ENCODE results near the gene CNGA3.
"Not testable (repeated sequence)": the region's sequence is repeated elsewhere in the genome, so short reads cannot be mapped to it uniquely, and the experiment has no call there.

The CNGA3 gene

DNA sequence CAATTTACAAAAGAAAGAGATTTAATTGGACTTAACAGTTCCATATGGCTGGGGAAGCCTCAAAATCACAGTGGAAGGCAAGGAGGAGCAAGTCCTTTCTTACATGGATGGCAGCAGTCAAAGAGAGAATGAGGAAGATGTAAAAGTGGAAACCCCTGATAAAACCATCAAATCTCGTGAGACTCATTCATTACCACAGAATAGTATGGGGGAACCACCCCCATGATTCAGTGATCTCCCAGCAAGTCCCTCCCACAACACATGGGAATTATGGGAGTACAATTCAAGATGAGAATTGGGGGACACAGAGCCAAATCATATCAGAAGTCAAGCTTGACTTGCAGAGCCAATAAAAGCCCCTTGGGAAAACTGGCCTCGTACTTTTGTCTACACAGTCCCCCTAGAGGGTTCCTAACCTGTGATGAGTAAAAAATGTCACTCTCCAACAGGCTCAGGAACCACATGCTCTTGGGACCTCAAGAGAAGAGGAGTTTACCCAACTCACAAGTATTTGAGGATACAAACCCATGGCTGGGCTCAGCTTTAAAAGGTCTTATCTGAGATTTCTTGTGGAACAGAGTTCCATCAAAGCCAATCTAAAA lies 87.2 kb downstream of the CNGA3 start:
- in situ Hi-C loops (cut with MboI; ENCODE audit: low sequenced_read_pairs) = no loop called here

DNA sequence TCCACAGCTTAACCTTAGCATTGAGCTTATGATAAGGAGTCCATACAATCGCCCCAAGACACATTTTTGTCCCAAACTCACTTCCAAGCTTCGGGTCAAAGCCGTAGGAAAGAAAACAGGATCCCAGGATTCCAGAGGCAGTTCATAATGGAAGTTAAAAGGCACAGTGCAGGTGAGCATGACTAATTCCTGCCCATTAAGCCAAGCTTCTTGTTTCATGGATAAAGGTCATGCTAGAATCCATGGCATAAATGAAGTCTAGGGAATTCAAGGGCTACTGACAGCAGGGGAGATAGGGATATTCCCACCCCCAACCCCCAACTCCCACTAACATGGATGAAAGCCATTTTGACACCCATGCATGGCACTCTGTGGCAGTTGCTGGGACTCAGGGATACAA lies 88.2 kb downstream of the CNGA3 start:
- in situ Hi-C loops (cut with MboI; ENCODE audit: low sequenced_read_pairs) = no loop called here

DNA sequence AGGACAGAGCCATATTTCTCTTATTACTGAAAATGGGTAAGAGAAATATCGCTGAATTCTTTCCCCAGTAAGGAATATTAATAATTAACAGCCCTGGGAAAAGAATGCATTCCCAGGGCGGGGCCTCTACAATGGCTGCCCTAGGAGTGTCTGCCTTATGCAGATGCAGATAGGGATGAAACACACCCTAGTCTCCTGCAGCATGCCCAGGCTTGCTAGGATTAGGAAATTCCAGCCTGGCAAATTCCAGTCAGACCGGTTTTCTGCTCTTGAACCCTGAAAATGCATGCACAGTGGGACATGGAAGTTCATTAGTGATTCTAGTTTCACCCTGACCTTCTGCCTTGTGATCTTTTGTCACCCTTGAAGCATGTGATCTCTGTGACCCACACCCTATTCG lies 89.4 kb downstream of the CNGA3 start:
- in situ Hi-C loops (cut with MboI; ENCODE audit: low sequenced_read_pairs) = not testable (repeated sequence)

DNA sequence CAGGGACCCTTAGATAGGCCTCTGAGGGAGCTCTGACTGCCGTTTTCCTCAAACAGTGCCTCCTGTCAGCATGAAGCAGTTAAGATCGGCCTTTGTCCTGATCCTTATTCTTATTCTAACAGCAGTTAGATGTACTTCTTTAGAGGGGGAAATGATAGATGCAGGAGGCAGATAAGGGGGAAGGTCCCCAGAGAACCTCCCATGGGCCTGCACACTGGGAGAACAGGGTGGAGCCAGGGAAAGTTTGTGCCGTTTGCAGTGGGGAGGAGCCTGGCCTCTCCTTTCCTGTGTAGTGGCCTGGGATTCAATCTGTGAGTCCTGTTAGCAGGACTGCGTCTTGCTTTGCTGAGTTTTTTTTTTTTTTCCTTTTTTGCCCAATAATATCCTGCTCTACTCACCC lies 90.5 kb downstream of the CNGA3 start:
- in situ Hi-C loops (cut with MboI; ENCODE audit: low sequenced_read_pairs) = no loop called here

DNA sequence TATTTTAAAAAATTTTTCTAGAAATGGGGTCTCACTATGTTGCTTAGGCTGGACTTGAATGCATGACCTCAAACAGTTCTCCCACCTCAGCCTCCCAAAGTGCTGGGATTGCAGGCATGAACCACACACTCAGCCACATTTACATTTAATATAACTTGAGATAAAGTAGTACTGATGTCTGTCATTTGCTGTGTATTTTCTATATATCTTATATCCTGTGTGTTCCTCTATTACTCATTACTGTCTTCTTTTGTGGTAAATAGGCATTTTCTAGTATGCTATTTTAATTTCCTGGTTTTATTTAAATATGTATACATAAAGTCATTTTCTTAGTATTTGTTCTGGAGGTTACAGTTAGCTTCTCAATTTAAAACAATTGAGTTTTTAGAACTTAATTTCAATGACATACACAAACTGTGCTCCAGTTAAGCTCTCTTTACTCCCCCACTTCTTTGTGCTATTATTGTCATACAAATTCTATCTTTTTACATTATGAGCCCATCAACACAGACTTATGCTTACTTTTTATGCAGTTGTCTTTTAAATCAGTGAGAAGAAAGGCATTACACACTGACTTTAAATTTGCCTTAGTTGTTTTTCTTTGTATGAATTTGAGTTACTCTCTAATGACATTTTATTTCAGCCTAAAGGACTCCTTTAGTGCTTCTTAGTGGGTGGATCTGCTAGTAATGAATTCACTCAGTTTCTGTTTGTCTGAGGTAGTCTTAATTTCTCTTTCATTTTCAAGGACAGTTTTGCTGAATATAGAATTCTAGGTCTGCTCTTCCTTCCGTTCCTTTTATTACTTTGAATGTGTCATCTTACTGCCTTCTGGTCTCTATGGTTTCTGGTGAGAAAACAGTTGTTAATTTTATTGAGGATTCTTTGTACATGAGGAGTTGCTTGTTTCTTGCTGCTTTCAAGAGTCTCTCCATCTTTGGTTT lies 92.2 kb downstream of the CNGA3 start:
- in situ Hi-C loops (cut with MboI; ENCODE audit: low sequenced_read_pairs) = no loop called here

DNA sequence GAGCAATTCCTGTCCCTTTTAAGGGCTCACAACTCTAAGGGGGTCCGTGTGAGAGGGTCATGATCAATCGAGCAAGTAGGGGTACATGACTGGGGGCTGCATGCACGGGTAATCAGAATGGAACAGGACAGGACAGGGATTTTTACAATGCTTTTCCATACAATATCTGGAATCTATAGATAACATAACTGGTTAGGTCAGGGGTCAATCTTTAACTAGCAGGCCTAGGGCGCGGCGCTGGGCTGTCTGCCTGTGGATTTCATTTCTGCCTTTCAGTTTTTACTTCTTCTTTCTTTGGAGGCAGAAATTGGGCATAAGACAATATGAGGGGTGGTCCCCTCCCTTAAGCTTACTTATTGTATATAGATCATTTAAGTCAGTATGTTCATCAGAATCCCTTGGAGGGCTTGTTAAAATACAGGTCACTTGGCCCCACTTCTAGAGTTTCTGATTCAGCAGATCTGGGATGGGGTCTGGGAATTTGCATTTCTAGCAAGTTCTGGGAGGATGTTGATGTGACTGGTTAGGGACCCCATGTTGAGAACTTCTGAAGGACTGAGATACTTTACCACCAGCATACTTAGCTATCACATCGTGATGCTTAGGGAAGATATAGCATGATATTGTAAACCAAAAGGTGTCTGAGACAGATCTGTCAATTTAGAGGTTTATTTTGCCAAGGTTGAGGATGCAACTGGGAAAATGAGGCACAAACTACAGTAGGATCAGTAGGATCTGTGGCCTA lies 95.6 kb downstream of the CNGA3 start:
- in situ Hi-C loops (cut with MboI; ENCODE audit: low sequenced_read_pairs) = no loop called here

DNA sequence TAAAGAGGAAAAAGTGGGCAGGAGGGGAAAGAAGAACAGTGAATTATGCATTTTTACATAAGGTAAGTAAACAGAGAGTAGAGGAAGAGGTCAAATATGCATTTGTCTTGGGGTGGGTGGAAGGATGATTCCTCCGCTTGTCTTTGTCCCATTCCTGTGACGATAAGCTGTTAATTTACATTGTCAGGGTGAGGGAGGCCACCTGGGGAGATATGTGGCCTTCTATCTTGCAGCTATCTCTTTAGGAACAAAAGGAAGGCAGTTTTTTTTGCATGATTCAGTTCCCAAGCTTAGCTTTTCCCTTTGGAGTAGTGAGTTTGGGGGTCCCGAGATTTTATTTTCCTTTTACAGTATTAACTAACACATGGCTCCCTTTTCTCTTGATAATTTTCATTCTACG lies 96.2 kb downstream of the CNGA3 start:
- in situ Hi-C loops (cut with MboI; ENCODE audit: low sequenced_read_pairs) = no loop called here

DNA sequence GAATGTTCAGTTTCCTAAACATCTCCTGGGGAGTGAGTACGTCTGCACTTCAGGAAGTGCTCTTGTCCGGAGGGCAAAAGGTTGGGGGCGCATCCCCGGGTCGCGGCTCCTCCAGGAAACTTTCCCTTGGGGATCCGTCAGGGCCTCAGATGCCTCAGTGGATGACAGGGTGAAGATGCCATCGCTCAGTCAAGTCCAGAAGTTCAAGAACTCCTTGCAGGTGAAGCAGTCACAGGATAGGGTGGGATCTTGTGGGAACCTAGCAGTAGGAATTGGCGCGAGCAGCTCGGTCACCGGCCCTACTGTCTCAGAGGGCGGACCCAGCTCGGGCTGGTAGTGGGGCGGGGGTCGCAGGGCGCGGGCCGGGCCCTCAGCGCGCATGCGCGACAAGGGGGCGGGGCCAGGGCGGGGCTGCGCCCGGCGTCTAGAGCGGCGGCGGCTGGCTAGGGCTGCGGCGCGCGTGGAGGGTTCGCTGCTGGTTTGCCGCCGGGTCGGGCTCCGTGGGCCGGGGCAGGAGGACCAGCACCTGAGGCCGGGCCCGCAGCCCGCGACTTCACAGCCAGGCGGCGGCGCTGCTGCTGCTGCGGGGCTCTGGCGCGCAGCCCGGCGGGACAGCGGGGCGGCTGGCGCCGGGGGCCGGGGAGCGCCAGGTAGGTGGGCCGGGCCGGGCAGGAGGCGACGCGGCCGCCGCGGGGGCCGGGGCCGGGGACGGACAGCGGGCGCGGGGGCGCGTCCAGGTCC lies 98.3 kb downstream of the CNGA3 start, which contains the start of gene INPP4A:
Gene INPP4A, plus strand, starts transcription at position 423 of the 741 bp plus-strand sequence. CDS start 75,191 bp downstream, outside the sequence.
- in situ Hi-C loops (cut with MboI; ENCODE audit: low sequenced_read_pairs) = no loop called here

DNA sequence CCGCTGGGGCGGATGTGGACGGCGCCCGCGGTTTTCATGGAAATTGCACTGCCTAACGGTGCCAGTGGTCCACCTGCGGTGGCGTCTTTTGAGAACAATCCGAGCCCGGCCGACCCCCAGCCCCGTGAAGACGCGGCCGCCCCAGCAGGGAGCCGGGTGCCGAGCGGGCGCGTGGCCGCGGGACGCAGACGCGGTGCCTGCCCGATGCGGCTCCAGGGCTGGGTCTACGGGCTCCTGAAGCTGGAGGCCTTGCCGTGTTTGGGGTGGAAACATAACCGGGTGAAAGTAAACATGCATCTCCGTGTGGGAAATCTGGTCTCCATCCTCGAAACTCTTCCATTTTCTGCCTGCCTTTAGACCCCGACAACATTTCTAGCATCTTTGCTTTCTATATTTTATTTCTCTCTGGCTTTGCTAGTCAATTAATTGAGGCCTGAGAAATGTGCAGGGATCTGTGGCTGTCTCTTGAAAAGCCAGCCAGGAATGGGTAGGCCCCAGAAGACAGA lies 99.0 kb downstream of the CNGA3 start:
- in situ Hi-C loops (cut with MboI; ENCODE audit: low sequenced_read_pairs) = no loop called here

DNA sequence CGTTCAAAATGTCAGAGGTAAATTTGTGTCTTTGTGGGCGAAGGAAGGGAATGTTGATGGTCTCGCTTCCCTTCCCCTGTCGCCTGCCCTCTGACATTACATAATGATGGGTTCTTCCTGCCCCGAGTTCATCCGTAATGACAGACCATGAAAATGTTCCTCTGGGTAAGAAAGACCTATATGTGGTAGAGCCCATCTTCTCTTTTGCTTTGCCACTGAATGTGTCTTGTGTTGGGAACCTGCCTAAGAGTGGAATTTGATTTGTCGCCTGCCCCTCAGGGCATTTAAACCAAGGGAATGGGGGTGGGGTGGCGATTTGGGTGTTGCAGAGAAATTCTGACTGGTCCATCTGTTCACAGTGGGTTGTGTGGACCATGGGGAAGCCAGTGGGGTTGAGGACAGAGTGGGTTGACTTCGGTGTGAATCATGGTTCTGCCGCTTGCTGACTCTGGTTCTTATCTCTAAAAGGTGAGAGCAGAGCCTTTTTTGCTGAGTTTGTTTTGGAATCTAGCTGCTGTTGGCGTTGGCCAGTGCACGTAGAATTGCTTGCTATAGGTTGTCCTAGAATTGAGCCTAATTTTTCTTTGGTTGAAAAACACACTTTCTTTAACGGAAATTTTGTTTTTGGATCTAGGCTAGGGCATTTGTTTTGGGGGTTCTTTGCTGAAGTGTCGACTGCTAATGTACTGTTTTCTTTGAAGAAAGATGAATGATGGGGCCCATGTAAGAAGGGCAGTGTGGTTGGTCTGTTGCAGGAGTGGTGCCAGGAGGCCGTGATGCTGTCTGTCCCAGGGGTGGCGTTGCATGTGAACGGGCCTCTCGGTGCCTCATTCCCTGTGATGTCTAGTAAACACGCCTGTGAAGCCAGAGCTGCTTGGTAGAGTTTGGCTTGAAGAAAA lies 99.7 kb downstream of the CNGA3 start:
- in situ Hi-C loops (cut with MboI; ENCODE audit: low sequenced_read_pairs) = no loop called here

DNA sequence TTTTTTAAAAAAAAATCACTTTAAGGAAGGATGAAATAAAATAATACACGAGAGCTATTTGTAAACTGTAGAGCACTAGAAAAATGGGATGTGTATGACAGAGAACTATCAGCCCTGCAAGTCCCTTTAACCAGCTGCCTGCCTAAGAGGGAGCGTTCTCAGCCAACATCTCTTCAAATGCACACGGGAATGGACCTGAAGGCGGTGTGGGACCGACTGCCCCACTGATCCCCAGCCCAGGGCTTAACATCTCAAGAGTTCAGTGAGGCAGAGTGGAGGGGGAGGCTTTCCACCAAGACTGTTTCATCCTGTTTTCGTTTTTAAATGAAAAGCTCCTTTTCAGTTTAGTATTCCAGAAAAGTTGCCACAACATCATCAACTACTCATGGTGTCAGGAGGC lies 100.6 kb downstream of the CNGA3 start:
- in situ Hi-C loops (cut with MboI; ENCODE audit: low sequenced_read_pairs) = no loop called here
